C4-2B (cell line): ENCODE results near the gene TELO2.

Experiments
- CTCF ChIP-seq: fragments of 450-650 bp; conservative IDR thresholded peaks from 2 replicates; pipeline ENCODE4 v1.5.1; 2017; ENCODE audit warnings: mild to moderate bottlenecking
- ZFX ChIP-seq: fragments of 450-650 bp; IDR thresholded peaks from 2 replicates; pipeline ENCODE4 v1.6.1; 2017

GRCh38 chr16:1556254-1556653 lies 63.1 kb downstream of the TELO2 start:
- no peak; the same call in 1 of the 2 replicates for TF ChIP-seq CTCF
- TF ChIP-seq ZFX, result no peak
